HAP-1 (cell line): ENCODE measurements around the gene TBC1D2.

Experiments used
- DNase-seq, 2 experiments: peaks; one replicate each; pipeline ENCODE4 v3.0.0-alpha.2; 2016 to 2020; ENCODE audit warnings: low spot score in 2 of 2
- H3K27me3 ChIP-seq: fragments of 250-450 bp; sonication (Bioruptor Pico); 2 replicates; pipeline ENCODE4 v1.5.1; 2020; ENCODE audit warnings: low read depth, mild to moderate bottlenecking, moderate library complexity
- H3K36me3 ChIP-seq: fragments of 250-450 bp; sonication (Bioruptor Pico); replicated peaks from 2 replicates; pipeline ENCODE4 v1.5.1; 2020; ENCODE audit warnings: mild to moderate bottlenecking
- H3K4me1 ChIP-seq: fragments of 250-450 bp; sonication (Bioruptor Pico); 2 replicates; pipeline ENCODE4 v1.5.1; 2020; ENCODE audit warnings: mild to moderate bottlenecking
- H3K4me3 ChIP-seq: fragments of 250-450 bp; sonication (Bioruptor Pico); 2 replicates; pipeline ENCODE4 v1.5.1; 2020; ENCODE audit warnings: mild to moderate bottlenecking, moderate library complexity
- H3K9me3 ChIP-seq: fragments of 250-450 bp; sonication (Bioruptor Pico); 2 replicates; pipeline ENCODE4 v1.5.1; 2020; ENCODE audit warnings: mild to moderate bottlenecking, moderate library complexity
- in situ Hi-C: fragments of 300-500 bp; cut with MboI; formaldehyde crosslinking; loops from 3 replicates; pipeline ENCODE4 v1.14.3; 2020; ENCODE audit warnings: low sequenced_read_pairs, inconsistent platforms, mixed read lengths

Gene TBC1D2, protein sequence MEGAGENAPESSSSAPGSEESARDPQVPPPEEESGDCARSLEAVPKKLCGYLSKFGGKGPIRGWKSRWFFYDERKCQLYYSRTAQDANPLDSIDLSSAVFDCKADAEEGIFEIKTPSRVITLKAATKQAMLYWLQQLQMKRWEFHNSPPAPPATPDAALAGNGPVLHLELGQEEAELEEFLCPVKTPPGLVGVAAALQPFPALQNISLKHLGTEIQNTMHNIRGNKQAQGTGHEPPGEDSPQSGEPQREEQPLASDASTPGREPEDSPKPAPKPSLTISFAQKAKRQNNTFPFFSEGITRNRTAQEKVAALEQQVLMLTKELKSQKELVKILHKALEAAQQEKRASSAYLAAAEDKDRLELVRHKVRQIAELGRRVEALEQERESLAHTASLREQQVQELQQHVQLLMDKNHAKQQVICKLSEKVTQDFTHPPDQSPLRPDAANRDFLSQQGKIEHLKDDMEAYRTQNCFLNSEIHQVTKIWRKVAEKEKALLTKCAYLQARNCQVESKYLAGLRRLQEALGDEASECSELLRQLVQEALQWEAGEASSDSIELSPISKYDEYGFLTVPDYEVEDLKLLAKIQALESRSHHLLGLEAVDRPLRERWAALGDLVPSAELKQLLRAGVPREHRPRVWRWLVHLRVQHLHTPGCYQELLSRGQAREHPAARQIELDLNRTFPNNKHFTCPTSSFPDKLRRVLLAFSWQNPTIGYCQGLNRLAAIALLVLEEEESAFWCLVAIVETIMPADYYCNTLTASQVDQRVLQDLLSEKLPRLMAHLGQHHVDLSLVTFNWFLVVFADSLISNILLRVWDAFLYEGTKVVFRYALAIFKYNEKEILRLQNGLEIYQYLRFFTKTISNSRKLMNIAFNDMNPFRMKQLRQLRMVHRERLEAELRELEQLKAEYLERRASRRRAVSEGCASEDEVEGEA

GRCh38 chr9:98255578-98256296 lies at the start of gene TBC1D2:
Gene TBC1D2, minus strand, starts transcription at chr9:98255649. Its CDS starts 108 bp downstream, at chr9:98255541.
- in situ Hi-C loops = loop anchor here (25.0 kb wide), 2 partner anchors 343 to 543 kb away; partner anchors contain the start of gene TRMO
- peak; percentile 80 to 96 for DNase-seq
- Histone ChIP-seq H3K27me3 (no peaks in the 10 kb centered on the region; the same call in 1 of the 2 replicates), H3K9me3 (no peaks in the 10 kb centered on the region), H3K4me3 (peak within 1 kb of the TSS; percentile 64), H3K36me3 (no peaks in the 10 kb centered on the region), H3K4me1 (peaks cover 8% of the 10 kb centered on the region)

GRCh38 chr9:98304381-98304780 lies 48.9 kb upstream of the TBC1D2 start:
- no peaks in the 10 kb centered on the region for H3K9me3 ChIP-seq
- DNase-seq = no peak
- H3K4me1 ChIP-seq = no peaks in the 10 kb centered on the region
- in situ Hi-C loops = no loop called here
- no peaks in the 10 kb centered on the region for H3K27me3 ChIP-seq
- H3K36me3 ChIP-seq = no peaks in the 10 kb centered on the region
- H3K4me3 ChIP-seq = no peak overlapping the region

- Histone ChIP-seq H3K4me3 (no peak overlapping the region), H3K27me3 (no peaks in the 10 kb centered on the region), H3K9me3 (no peaks in the 10 kb centered on the region), H3K36me3 (no peaks in the 10 kb centered on the region), H3K4me1 (no peaks in the 10 kb centered on the region)
- DNase-seq = no peak
- in situ Hi-C loops = no loop called here
Observed at GRCh38 chr9:98303633-98304125, 48.2 kb upstream of the TBC1D2 start.

- Histone ChIP-seq H3K27me3 (no peaks in the 10 kb centered on the region), H3K4me3 (no peak overlapping the region), H3K4me1 (no peaks in the 10 kb centered on the region), H3K36me3 (no peaks in the 10 kb centered on the region), H3K9me3 (no peaks in the 10 kb centered on the region)
- DNase-seq = no peak
- in situ Hi-C loops = no loop called here
Observed at GRCh38 chr9:98302938-98303632, 47.6 kb upstream of the TBC1D2 start.

DNA sequence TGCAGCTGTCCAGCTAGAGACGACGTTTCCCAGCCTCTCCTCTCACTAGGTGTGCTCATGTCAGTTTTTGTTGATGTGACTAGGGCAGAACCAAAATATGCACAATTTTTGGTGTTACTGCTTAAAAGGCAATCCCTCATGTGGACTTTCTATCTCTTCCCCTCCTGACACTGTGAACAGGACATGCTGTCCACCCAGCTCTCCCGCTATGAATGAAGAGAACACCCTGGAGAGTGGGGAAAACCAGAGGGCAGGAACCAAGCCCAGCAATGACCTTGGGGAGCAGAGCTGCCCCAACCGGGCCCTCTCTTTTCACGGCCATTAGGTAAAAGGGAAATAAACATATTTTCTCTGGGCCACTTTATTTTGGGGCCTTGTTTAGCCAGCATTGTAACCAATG lies 46.7 kb upstream of the TBC1D2 start:
- Histone ChIP-seq H3K27me3 (no peaks in the 10 kb centered on the region), H3K36me3 (no peaks in the 10 kb centered on the region), H3K4me3 (no peak overlapping the region), H3K4me1 (no peaks in the 10 kb centered on the region), H3K9me3 (no peaks in the 10 kb centered on the region)
- no peak for DNase-seq
- in situ Hi-C loops = no loop called here

DNA sequence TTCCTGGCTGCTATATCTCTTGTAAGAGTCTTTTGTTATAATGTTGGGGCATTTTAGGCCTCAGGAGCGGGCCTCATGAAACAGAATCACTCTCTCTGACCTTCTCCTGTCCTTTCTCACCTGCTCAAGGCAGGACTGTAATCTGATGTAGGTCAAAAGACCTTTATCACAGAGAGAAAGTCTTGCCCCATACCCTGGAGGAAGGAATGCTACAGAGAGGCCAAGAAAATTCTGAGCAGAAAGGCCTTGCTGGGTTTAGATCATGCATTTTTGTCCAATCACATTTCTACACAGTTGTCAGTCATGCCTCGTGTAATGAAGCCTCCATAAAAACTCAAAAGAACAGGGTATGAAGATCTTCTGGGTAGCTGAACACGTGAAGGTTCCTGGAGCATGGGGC lies 45.2 kb upstream of the TBC1D2 start:
- in situ Hi-C loops = no loop called here
- Histone ChIP-seq H3K36me3 (no peaks in the 10 kb centered on the region), H3K9me3 (no peaks in the 10 kb centered on the region), H3K27me3 (no peaks in the 10 kb centered on the region), H3K4me1 (no peaks in the 10 kb centered on the region), H3K4me3 (no peak overlapping the region)
- no peak for DNase-seq

DNA sequence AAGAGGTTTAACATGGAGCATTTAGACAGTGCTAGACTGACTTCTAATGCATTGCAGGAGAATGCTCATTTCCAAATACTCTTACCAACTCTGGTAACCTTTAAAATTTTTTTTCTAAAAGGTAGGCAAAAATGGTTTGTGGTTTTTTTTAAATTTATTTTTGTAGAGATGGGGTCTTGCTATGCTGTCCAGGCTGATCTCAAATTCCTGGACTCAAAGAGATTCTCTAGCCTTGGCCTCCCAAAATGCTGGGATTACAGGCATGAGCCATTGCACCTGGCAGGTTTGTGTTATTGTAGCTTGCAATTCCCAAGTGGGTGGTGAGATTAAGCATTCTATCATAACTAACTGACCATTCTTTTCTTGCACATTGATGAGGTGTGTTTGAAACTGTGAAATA lies 43.0 kb upstream of the TBC1D2 start:
- in situ Hi-C loops = no loop called here
- H3K4me1 ChIP-seq = no peaks in the 10 kb centered on the region
- H3K27me3 ChIP-seq = peaks cover 7% of the 10 kb centered on the region; the same call in 1 of the 2 replicates
- H3K36me3 ChIP-seq = no peaks in the 10 kb centered on the region
- H3K9me3 ChIP-seq = no peaks in the 10 kb centered on the region
- no peak overlapping the region for H3K4me3 ChIP-seq
- DNase-seq = no peak

- peaks cover 11% of the 10 kb centered on the region; the same call in 1 of the 2 replicates for H3K27me3 ChIP-seq
- in situ Hi-C loops = no loop called here
- DNase-seq = no peak
- H3K9me3 ChIP-seq = no peaks in the 10 kb centered on the region
- H3K4me1 ChIP-seq = no peaks in the 10 kb centered on the region
- no peak overlapping the region for H3K4me3 ChIP-seq
- H3K36me3 ChIP-seq = no peaks in the 10 kb centered on the region
Observed at GRCh38 chr9:98295824-98296223, 40.4 kb upstream of the TBC1D2 start.

- Histone ChIP-seq H3K4me1 (no peaks in the 10 kb centered on the region), H3K4me3 (no peak overlapping the region), H3K9me3 (no peaks in the 10 kb centered on the region), H3K27me3 (peaks cover 11% of the 10 kb centered on the region; the same call in 1 of the 2 replicates), H3K36me3 (no peaks in the 10 kb centered on the region)
- no peak for DNase-seq
- in situ Hi-C loops = no loop called here
Observed at GRCh38 chr9:98291820-98292219, 36.4 kb upstream of the TBC1D2 start.

DNA sequence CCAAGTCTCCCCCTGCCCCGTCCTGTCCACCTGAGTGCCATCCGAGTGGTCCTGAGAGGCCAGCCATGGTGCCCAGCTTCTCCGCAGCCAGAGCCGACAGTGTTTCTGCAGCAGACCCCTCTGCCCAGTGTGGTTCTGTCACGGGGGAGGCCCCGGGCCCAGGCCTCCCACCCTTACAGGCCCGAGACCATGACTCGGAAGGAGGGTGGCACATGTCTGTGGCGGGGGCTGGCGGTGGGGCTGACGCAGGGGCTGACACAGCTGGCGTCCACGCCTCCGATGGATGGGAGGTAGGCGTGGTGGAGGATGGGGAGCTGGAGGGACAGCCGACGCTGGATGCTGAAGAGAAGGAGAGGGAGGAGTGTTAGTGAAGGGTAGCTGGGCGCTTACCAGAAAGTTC lies 35.0 kb upstream of the TBC1D2 start:
- no peak for DNase-seq
- no peaks in the 10 kb centered on the region for H3K36me3 ChIP-seq
- no peak overlapping the region for H3K4me3 ChIP-seq
- no peaks in the 10 kb centered on the region for H3K4me1 ChIP-seq
- peaks cover 11% of the 10 kb centered on the region; the same call in 1 of the 2 replicates for H3K27me3 ChIP-seq
- no peaks in the 10 kb centered on the region for H3K9me3 ChIP-seq
- in situ Hi-C loops = no loop called here

DNA sequence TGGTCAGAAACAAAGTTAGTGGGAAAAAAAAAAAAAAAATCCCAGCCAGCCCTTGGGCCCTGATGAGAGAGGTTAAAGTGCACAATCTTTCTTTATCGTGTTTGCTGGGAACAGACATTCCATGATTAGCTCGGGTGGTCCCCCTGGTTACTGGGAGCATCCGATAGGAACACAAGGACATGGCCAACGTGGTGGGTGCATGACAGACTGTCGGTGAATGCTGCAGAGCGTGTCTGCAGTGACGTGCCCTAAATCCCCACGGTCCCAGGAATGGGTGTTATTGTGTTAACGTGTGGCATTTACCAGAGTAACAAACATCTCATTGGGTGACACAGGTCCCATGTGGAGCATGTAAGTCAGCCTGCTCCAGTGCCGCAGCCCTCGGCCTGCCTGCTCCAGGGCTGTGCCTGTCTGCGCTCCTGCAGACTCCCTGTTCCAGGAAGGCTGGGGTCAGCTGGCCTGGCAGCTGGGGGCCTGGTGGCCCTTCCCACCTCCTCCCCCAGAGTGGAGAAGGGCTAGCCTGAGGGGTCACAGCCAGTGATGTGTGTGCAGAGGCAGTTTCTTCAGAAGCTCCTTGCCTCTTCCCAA lies 34.3 kb upstream of the TBC1D2 start:
- H3K9me3 ChIP-seq = no peaks in the 10 kb centered on the region
- no peaks in the 10 kb centered on the region for H3K4me1 ChIP-seq
- in situ Hi-C loops = no loop called here
- H3K36me3 ChIP-seq = no peaks in the 10 kb centered on the region
- no peak for DNase-seq
- H3K4me3 ChIP-seq = no peak overlapping the region
- H3K27me3 ChIP-seq = peaks cover 9% of the 10 kb centered on the region; the same call in 1 of the 2 replicates

DNA sequence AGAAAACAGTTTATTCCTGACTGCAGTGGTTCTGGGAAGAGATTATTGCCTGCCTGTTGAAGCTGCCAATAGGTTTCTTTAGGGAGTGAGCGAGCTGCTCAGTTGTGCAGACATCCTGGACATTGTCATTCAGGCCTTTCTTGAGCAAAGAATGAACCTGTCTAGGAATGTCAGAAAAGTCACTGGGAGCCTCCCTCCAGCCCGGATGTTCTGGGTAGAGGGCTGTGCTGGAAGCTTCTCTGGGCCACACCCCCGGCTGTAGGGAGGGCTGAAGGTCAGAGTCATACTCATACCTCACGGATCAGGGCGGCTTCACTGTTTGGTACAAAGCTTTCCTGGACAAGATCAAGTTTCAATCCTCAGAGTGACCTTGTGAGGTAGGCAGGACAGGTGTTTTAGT lies 33.4 kb upstream of the TBC1D2 start:
- no peak for DNase-seq
- Histone ChIP-seq H3K4me1 (no peaks in the 10 kb centered on the region), H3K27me3 (peaks cover 3% of the 10 kb centered on the region; the same call in 1 of the 2 replicates), H3K36me3 (no peaks in the 10 kb centered on the region), H3K4me3 (no peak overlapping the region), H3K9me3 (no peaks in the 10 kb centered on the region)
- in situ Hi-C loops = no loop called here
